HG02623 (cell line): Measurements from ENCODE around the gene ZNHIT3.
A peak's percentile ranks its signal among the peaks of the same experiment; 100 is the strongest.
"Not testable (repeated sequence)": the region's sequence is repeated elsewhere in the genome, so short reads cannot be mapped to it uniquely, and the experiment has no call there.

Experiments used
- ATAC-seq: cut with Tn5 transposase; IDR thresholded peaks from one replicate; pipeline ENCODE4 v1.9.1; 2021; ENCODE audit warnings: moderate library complexity; ENCODE audit not compliant: unreplicated experiment

Gene ZNHIT3

DNA sequence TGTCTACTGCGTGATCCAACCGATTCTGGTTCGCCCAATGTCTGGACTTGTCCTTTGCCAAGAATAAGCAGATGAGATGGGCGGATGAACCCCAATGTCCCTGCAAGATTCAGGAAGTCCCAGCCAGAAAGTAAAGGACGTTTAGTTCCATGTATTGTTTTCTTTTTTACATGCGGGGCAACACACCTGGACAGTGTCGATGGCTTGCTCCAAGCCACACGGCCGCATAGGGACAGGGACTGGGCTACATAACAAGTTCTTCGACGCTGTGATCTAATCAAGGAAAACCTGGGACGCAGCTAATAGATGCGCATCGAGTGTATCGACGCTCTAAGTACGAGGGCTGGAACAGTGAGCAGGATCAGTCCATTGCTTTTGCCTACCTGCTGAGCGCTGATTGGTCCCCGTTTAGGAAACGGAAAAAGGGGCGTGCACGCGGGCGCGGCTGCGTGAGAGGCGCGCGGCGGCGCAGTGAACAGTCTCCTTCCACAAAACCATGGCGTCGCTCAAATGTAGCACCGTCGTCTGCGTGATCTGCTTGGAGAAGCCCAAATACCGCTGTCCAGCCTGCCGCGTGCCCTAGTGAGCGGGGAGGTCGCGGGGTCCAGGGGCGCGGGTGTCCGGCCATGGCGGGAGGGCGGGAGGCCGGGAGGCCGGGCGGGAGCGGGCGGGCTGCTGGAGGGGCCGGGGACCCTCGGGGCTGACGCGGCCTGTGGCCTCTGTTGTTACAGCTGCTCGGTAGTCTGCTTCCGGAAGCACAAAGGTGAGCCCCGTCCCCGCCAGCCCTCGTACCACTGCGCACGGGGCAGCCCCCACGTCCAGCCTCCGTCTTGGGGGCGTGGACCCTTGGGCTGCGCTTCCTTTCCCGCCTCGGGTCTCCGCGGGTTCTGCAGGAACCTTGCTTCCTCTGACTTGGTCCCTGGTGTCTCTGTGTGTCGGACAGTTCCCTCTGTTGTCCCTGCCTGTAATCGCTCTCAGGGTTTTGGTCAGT lies at the start of gene ZNHIT3:
Gene ZNHIT3, plus strand, starts transcription at position 478 of the 991 bp plus-strand sequence. Its CDS starts 19 bp downstream, at position 497.
- peak; percentile 92 for ATAC-seq

GRCh38 chr17:36441792-36442191 lies 44.7 kb upstream of the ZNHIT3 start:
- ATAC-seq = not testable (repeated sequence)

DNA sequence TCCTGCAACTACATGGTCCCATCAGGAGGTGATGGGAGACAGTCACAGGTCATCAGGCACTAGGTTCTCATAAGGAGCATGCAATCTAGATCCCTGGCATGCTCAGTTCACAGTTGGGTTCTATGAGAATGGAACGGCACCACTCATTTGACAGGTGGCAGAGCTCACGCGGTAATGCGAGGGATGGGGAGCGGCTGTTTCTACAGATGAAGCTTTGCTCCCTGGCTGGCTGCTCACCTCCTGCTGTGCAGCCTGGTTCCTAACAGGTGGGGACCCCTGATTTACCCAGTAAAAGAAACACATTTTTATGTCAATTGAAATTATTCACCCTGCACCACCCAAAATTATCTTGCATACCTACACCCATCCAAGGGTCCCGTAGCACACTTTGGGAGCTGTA lies 42.7 kb upstream of the ZNHIT3 start:
- ATAC-seq = no peak

GRCh38 chr17:36449997-36450396 lies 36.5 kb upstream of the ZNHIT3 start:
- ATAC-seq = not testable (repeated sequence)

- ATAC-seq = not testable (repeated sequence)
Measured at GRCh38 chr17:36452888-36453287, 33.6 kb upstream of the ZNHIT3 start.

GRCh38 chr17:36457701-36458100 lies 28.8 kb upstream of the ZNHIT3 start:
- ATAC-seq = not testable (repeated sequence)

DNA sequence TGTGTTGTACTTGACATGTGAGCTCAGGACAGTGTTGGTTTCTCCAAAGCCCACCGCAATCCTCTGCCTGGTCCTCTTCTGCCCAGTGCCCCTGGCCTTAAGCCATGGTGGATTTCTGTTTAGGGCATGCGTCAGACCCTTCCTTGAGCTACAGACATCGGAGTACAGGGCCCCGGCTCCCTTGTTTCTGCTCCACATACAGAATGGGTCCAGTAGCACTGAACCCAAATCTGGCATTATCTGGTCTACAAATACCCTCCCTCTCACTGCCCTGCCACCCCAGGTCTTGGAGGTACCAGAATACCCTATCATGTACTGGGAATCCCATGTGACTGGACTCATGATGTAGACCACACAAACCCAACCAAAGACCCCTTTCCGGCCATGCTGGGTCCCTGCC lies 27.4 kb upstream of the ZNHIT3 start:
- ATAC-seq = no peak

DNA sequence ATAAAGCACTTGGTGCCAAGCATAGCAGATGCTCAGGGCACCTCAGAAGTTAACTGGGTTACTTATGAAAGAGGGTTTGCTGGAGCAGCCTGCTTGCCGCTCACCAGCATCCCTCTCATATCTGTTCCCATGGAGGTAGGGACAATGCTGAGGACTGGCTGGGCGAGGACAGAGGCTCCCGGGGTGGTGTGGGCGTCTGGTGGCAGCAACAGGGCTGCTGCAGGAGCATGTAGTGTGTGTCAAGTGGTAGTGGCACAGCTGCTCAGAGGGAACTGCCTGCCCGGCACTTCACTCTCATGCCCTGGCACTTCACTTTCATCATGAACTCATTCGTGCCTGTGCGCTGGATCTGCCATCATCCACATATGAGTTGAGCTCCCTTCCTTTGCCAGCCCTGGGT lies 26.9 kb upstream of the ZNHIT3 start:
- ATAC-seq = no peak

DNA sequence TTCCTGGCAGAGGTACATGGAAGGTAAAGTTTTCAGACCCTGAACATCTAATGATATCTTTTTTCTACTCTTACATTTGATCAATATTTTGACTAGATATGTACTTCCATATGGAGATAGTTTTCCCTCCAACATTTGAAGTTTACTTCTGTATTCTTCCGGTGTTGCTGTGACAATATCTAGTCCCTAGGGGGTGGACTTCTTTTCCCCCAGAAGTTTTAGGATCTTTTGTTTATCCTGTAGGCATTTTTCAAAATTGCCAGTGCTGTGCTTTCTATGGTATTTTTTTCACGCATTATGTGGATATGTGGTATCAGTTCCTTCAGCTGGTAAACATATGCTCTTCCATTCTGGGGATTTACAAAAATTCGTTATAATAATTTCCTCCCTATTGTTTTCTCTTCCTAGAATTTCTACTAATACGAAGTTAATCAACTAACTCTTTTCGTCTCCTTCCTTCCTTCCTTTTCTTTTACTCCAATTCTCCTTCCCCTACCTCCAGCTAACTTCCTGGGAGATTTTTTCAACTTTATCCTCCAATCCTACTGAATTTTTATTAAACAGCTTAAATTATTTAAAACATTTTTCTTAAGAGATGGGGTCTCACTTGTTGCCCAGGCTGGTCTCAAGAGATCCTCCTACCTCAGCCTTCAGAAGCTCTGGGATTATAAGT lies 26.1 kb upstream of the ZNHIT3 start:
- ATAC-seq = no peak

DNA sequence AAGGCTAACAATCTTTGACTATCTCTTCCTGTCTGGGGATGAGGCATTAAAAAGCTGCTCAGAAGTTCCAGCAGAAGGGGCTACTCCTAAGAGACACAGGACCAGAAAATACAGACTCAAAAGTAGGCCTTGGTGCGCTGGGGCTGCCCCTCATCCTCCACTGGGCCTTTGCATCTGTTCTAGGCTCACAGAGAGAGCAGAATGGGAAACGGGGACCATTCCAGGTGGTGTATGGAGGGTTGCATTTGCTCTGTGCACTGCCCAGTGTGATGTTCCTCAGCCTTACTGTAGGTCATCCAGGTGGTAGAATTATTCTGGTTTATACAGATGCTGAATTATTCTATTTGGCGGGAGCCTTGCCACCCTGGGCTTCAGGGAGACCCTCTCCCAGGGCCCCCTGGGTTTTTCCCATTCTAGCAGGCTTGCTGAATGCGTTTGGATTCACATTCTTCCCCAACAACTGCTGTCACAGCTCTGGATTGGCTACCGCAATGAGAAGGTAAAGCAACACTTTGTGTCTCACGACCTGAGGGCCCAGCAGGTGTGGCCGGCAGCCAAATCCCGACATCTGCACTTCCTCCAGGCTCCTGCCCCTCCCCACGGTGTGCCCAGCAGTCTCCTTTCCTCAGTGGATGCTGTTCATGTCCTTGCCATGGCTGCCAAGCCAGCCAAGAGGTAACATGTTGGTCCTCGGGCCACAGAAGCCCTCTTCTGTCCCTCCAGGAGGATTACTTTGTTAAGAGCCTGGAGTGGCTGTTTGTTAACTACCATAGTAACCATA lies 25.0 kb upstream of the ZNHIT3 start:
- ATAC-seq = no peak

DNA sequence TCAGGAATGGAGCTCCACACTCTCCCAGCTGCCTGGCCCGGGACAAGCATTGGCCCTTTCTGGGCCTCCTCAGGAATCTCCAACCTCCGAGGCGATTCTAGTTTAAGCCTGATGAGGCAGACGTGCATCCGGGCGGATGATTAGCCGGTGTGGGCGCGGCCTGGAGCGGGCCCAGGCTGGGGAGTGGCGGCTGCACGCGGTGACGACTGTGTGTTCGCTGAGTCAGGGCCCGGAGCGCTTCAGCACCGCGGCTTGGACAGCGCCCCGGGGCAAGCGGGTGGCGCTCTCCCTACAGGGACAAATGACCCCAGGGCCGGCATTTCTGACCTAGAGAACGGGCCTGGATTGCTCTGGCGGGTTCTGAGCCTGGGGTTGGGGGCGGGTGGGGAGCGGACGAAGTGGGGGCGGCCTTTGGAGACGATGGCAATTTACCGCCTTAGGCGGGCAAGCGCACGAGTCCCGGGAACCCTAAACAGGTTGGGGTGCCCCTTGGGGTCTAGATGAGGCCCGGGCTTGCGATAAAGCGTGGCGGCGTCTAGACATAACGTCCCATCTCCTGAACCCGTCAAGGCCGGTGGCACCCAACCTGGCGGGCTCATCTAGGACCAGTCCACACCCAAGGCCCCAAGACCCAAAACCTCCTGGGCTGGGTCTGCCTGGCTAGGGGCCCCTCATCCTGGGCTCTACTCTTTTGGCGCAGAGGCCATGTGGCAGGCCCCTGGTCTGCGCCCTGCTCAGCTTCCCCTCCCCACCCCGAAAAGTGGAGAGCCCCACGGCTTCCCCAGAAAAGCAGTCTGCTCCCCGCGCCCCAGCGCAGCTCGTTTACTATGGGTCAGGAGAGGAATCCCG lies 22.3 kb upstream of the ZNHIT3 start:
- ATAC-seq = no peak

GRCh38 chr17:36464765-36465088 lies 21.8 kb upstream of the ZNHIT3 start:
- ATAC-seq = no peak

DNA sequence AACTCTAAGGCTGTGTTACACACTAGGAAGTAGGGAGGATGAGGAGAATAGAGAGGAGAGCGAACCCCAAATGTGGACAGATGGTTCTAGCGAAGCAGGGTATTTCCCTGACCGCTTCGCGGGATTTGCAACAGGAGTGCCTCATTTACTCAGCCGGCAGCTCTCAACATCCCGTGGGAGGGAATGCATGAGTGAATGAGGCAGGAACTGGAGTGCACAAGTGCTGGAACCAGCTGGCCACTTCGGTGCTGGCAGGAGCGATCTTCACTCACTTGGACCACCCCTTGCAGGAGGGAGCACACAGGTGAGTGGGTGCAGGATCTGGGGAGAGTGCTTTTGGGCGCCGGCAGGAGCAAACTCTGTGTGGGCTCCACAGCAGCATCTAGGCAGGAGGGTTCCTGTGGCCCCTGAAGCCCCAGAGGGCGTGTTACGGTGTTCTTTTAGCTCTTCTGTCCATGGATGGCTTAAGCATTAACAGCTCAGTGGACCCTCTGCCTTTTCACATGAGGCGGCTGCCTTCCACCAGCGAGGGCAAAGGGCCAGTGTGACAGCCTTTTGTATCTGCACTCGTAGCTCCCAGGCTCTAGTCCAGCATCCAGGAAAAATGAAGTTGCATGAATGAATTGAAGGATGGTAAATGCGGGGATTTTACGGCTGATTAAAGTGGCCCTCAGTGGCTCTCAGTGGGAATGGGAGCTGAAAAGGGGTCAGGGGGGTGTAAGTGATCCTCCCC lies 17.4 kb upstream of the ZNHIT3 start:
- no peak for ATAC-seq

- no peak for ATAC-seq
Measured at GRCh38 chr17:36469733-36470132, 16.7 kb upstream of the ZNHIT3 start.

- no peak for ATAC-seq
Measured at GRCh38 chr17:36470499-36470898, 16.0 kb upstream of the ZNHIT3 start.

GRCh38 chr17:36474571-36474970 lies 11.9 kb upstream of the ZNHIT3 start:
- no peak for ATAC-seq

- ATAC-seq = no peak
Measured at GRCh38 chr17:36475346-36475970, 11.0 kb upstream of the ZNHIT3 start.

DNA sequence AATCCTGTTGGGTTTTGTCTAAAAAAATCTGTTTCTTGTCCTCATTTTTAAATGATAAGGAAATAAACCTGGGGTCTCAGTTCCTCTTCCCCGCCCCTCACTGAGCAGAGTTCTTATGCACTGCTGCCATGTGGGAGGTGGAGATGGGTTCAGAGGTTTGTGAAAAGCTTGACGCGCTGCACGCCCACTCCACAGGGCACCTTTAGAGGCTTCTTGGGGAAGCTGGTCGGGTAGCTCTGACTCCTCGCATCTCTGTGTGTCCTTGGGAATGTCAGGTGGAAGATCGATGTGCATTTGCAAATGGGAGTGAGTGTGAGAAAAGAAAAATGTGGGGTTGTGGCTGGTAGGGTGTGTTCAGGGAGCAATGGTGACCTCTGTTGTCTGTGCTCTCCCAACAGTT lies 4.7 kb upstream of the ZNHIT3 start:
- no peak for ATAC-seq
